Stimulated activated naive B cell treated with anti-CD40 and anti-IgM and Interleukin-4, amounts not matched to agents 10 μg/mL and 1 μg/mL and 100 μg/mL, for 72 hours (primary cell): ENCODE results near the gene MINDY3.
"Not testable (repeated sequence)": the region's sequence is repeated elsewhere in the genome, so short reads cannot be mapped to it uniquely, and the experiment has no call there.

Source experiments
- ATAC-seq, 2 donors: fragments of 150-1000 bp; cut with Tn5 transposase; replicated peaks; 2 replicates each; pipeline ENCODE4 v1.10.0; 2021; ENCODE audit warnings: moderate library complexity in 1 of 2
- DNase-seq: peaks from one replicate; pipeline ENCODE4 v3.0.0; 2021
- H3K27ac Mint-ChIP-seq: one replicate; pipeline ENCODE4 v1.8.0; 2022; ENCODE audit warnings: mild to moderate bottlenecking, mixed read lengths
- H3K27me3 Mint-ChIP-seq, 2 donors: one replicate each; pipeline ENCODE4 v1.8.0; 2022; ENCODE audit warnings: mixed read lengths in 2 of 2
- H3K36me3 Mint-ChIP-seq, 2 donors: one replicate each; pipeline ENCODE4 v1.8.0; 2022; ENCODE audit warnings: mixed read lengths in 2 of 2, mild to moderate bottlenecking in 1 of 2
- H3K4me1 Mint-ChIP-seq, 2 donors: one replicate each; pipeline ENCODE4 v1.8.0; 2022; ENCODE audit warnings: mixed read lengths in 2 of 2, mild to moderate bottlenecking in 1 of 2
- H3K4me3 Mint-ChIP-seq, 2 donors: one replicate each; pipeline ENCODE4 v1.8.0; 2022; ENCODE audit warnings: mild to moderate bottlenecking in 2 of 2, mixed read lengths in 2 of 2, moderate library complexity in 1 of 2
- H3K9me3 Mint-ChIP-seq, 2 donors: one replicate each; pipeline ENCODE4 v1.8.0; 2022; ENCODE audit warnings: mixed read lengths in 2 of 2, mild to moderate bottlenecking in 1 of 2

Gene MINDY3

DNA sequence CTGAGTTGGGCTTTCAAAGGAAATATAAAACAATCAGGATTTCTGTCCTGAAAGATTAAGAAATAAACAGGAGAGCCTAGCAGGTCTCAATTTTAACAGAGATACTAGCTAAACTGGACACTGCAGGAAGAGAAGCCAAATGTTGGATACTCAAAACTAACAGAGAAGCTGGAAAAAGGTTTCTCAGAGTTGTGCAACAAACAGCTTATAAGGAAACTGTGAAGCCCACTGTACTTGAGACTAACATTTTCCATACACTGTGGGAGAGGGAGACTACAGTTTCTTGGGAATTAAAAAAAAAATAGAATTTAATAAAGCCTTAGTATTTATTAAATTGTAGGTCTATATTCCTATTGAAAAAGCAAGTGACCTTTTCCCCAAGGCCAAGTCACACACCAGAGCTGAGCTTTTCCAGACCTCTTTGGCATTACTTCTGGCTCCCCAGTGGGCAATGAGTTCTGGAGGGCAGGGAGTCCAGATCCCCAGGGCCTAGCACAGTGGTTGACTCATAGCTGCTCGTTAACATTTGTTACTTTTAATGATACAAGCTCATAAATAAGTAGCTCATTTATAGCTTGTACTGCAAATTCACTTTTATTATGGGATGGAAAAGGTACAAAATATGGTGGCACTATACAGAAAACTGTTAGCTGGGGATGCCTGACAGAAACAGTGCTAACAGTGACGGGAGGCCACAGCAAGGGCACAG is 68.3 kb downstream of the MINDY3 start:
- DNase-seq, result no peak
- H3K27me3 Mint-ChIP-seq, result no peaks in the 10 kb centered on the region
- no peak overlapping the region for H3K4me3 Mint-ChIP-seq
- no peak for ATAC-seq
- no peak overlapping the region for H3K27ac Mint-ChIP-seq
- H3K9me3 Mint-ChIP-seq, result no peaks in the 10 kb centered on the region
- H3K4me1 Mint-ChIP-seq, result peaks cover 0 to 2% of the 10 kb centered on the region in 2 donors
- peaks cover 33 to 57% of the 10 kb centered on the region in 2 donors for H3K36me3 Mint-ChIP-seq

DNA sequence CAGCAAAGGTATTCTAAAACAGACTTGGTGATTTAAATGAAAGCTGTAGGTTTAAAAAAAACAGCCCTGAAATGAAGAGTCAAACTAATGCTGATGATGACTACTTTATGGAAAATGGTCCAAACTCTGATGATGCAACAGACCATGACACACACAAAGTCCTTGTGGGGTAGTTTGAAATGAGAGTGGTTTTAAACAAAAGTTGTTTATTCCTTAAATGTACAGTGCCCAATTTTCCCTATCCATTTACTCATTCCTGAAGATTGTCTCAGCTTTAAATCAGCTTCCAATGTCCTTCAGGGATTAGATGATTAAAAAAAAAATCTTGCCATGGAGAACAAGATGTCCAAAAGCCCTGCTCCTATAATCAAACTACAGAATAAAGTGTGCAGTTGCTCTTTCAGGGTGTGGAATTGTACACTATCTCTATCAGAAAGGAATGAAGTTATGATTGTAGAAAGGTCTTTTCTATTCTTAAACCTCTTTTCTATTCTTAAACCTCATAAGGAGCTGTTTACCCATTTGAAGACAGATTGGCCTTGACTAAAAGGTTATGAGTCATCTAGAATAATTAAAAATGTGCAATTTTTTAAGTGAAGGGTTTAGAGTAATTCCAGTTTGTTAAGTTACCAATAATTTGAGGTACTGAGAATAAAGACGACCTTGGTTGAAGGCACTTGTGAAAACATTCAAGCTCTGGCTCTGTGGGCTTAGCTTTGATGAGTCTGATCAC is 70.3 kb downstream of the MINDY3 start:
- Mint-ChIP-seq H3K27ac (no peak overlapping the region), H3K36me3 (peaks cover 34 to 56% of the 10 kb centered on the region in 2 donors), H3K27me3 (no peaks in the 10 kb centered on the region), H3K9me3 (no peaks in the 10 kb centered on the region), H3K4me3 (no peak overlapping the region), H3K4me1 (peaks cover 0 to 2% of the 10 kb centered on the region in 2 donors)
- ATAC-seq (no peak), DNase-seq (no peak)

DNA sequence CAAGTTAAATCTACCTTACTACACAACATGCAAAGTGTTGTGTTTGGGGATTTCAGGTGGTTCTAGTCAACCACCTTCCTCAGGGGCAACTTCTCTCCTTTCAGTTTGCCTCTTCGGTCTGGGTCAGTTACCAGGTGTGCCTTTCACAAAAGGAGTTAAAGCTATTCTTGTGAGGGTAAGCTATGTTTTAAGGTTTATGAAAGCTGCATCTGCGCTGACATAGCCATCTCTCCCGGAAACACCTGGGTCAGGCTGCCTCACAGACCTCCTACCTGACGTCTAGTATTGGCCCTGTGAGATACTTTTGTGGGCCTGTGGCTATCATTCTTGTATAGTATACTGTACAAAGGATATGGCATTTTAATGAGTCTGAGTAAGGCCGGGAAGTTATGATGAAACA is 72.9 kb downstream of the MINDY3 start:
- Mint-ChIP-seq H3K27me3 (no peaks in the 10 kb centered on the region), H3K4me3 (no peak overlapping the region), H3K36me3 (peaks cover 35 to 66% of the 10 kb centered on the region in 2 donors), H3K4me1 (peaks cover 0 to 2% of the 10 kb centered on the region in 2 donors), H3K27ac (no peak overlapping the region), H3K9me3 (no peaks in the 10 kb centered on the region)
- ATAC-seq (no peak), DNase-seq (no peak)

DNA sequence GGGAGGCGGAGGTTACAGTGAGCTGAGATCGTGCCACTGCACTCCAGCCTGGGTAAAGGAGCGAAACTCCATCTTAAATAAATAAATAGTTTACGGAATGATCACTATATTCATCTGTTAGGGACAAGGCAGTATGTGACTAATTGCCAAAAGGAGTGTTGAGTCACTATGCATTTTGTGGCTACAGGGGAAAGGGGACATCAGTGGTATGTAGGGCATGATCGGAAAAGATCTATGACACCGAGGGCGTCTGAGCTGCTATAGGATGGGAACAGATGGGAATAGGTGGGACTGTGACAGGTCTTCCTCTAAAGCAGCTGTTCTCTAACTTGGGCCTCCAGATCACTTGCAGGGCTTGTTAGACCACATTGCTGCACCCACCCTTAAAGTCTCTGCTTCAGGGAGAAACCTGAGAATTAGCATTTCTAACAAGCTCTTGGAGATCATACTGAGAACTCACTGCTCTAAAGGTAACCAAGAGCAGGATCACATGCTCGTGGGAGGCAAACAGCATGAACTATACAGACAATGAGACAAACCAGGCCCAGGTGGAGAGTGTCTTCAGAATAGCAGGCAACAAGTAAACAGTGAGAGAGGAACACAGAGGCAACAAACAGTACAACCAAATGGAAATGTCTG is 75.5 kb downstream of the MINDY3 start:
- peaks cover 28 to 59% of the 10 kb centered on the region in 2 donors for H3K36me3 Mint-ChIP-seq
- no peak overlapping the region for H3K27ac Mint-ChIP-seq
- ATAC-seq, result no peak
- H3K4me1 Mint-ChIP-seq, result no peaks in the 10 kb centered on the region
- H3K9me3 Mint-ChIP-seq, result no peaks in the 10 kb centered on the region
- no peaks in the 10 kb centered on the region for H3K27me3 Mint-ChIP-seq
- no peak for DNase-seq
- H3K4me3 Mint-ChIP-seq, result no peak overlapping the region

GRCh38 chr10:15783941-15784636 is 76.2 kb downstream of the MINDY3 start:
- no peak overlapping the region for H3K27ac Mint-ChIP-seq
- peaks cover 31 to 63% of the 10 kb centered on the region in 2 donors for H3K36me3 Mint-ChIP-seq
- DNase-seq (no peak), ATAC-seq (no peak)
- H3K9me3 Mint-ChIP-seq, result no peaks in the 10 kb centered on the region
- no peaks in the 10 kb centered on the region for H3K4me1 Mint-ChIP-seq
- no peak overlapping the region for H3K4me3 Mint-ChIP-seq
- no peaks in the 10 kb centered on the region for H3K27me3 Mint-ChIP-seq

- no peaks in the 10 kb centered on the region for H3K9me3 Mint-ChIP-seq
- H3K4me3 Mint-ChIP-seq, result no peak overlapping the region
- peaks cover 38 to 69% of the 10 kb centered on the region in 2 donors for H3K36me3 Mint-ChIP-seq
- no peak for ATAC-seq
- no peaks in the 10 kb centered on the region for H3K27me3 Mint-ChIP-seq
- H3K27ac Mint-ChIP-seq, result no peak overlapping the region
- no peaks in the 10 kb centered on the region for H3K4me1 Mint-ChIP-seq
- no peak for DNase-seq
These were observed 77.5 kb downstream of the MINDY3 start for GRCh38 chr10:15782851-15783250.

DNA sequence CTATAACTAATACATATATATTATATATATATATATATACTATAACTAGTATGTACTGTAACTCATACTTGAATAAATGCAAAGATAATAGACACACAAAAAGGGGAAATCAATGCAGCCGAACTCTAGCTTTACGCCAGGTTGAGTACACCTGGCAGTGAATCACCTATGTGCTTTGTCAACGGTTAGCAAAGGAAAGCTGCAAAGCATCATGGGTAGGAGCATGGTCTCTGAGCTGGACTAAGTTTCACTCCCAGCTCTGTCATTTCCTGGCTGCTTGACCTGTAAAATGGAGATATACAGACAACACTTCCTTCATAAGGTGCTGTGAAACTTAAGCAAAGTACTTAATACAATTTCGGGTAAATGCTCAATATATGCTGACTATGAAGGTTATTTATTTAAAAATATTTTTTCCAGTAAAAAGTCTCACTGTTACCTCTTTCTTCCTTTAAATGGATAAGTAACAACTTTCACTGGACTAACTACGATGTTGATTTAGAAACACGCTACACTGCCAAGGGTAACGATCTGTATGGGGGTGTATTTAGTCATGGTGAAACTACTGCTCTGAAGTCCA is 78.8 kb downstream of the MINDY3 start:
- Mint-ChIP-seq H3K36me3 (peaks cover 43 to 74% of the 10 kb centered on the region in 2 donors), H3K4me3 (no peak overlapping the region), H3K27ac (no peak overlapping the region), H3K4me1 (no peaks in the 10 kb centered on the region), H3K9me3 (peaks cover 0 to 2% of the 10 kb centered on the region in 2 donors), H3K27me3 (no peaks in the 10 kb centered on the region)
- no peak for DNase-seq
- ATAC-seq, result no peak

GRCh38 chr10:15780353-15781135 is 79.8 kb downstream of the MINDY3 start:
- Mint-ChIP-seq H3K4me1 (no peaks in the 10 kb centered on the region), H3K9me3 (peaks cover 6 to 9% of the 10 kb centered on the region in 2 donors), H3K27me3 (no peaks in the 10 kb centered on the region), H3K36me3 (peaks cover 48 to 76% of the 10 kb centered on the region in 2 donors), H3K27ac (no peak overlapping the region), H3K4me3 (no peak overlapping the region)
- no peak for ATAC-seq
- no peak for DNase-seq

GRCh38 chr10:15775513-15775912 is 84.8 kb downstream of the MINDY3 start:
- Mint-ChIP-seq H3K36me3 (peaks cover 50 to 72% of the 10 kb centered on the region in 2 donors), H3K27me3 (no peaks in the 10 kb centered on the region), H3K4me3 (no peak overlapping the region), H3K9me3 (peaks cover 10 to 11% of the 10 kb centered on the region in 2 donors), H3K4me1 (no peaks in the 10 kb centered on the region), H3K27ac (no peak overlapping the region)
- DNase-seq, result no peak
- ATAC-seq, result no peak

DNA sequence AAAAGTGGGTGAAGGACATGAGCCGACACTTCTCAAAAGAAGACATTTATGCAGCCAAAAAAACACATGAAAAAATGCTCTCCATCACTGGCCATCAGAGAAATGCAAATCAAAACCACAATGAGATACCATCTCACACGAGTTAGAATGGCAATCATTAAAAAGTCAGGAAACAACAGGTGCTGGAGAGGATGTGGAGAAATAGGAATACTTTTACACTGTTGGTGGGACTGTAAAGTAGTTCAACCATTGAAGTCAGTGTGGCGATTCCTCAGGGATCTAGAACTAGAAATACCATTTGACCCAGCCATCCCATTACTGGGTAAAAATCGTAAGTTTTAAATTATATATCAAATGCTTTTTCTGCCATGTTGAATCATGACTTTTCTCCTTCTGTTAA is 85.8 kb downstream of the MINDY3 start:
- H3K27me3 Mint-ChIP-seq, ATAC-seq, DNase-seq, H3K27ac Mint-ChIP-seq, H3K4me3 Mint-ChIP-seq, H3K4me1 Mint-ChIP-seq: not testable (repeated sequence)
- H3K36me3 Mint-ChIP-seq, result peaks cover 52 to 75% of the 10 kb centered on the region in 2 donors
- peaks cover 10 to 11% of the 10 kb centered on the region in 2 donors for H3K9me3 Mint-ChIP-seq

DNA sequence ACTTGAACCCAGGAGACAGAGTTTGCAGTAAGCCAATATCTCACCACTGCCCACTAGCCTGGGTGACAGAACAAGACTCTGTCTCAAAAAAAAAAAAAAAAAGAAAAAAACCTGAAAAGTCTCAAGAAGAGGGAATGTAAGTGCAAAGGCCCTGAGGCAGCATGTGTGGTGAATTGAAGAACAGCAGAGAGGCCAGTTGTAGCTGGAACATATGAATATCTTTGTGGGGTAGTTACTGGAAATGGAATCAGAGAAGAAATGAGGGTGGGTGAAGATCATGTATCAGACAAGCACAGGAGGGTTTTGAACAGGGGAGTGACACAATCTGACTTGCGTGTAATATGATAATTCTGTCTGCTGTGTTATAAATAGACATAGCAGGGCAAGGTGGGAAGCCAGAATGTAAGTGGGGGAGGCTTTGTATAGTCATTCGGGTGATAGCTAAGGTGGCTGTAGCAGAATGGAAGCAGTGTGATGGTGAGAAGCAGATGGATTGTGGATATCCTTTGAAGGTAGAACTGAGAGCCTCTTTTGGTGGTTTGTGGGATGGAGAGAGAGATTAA is 95.3 kb downstream of the MINDY3 start:
- Mint-ChIP-seq H3K9me3 (peaks cover 7% of the 10 kb centered on the region in 2 donors), H3K36me3 (peaks cover 10 to 27% of the 10 kb centered on the region in 2 donors), H3K27me3 (no peaks in the 10 kb centered on the region), H3K4me3 (no peak overlapping the region), H3K4me1 (no peaks in the 10 kb centered on the region), H3K27ac (no peak overlapping the region)
- ATAC-seq (no peak), DNase-seq (no peak)

DNA sequence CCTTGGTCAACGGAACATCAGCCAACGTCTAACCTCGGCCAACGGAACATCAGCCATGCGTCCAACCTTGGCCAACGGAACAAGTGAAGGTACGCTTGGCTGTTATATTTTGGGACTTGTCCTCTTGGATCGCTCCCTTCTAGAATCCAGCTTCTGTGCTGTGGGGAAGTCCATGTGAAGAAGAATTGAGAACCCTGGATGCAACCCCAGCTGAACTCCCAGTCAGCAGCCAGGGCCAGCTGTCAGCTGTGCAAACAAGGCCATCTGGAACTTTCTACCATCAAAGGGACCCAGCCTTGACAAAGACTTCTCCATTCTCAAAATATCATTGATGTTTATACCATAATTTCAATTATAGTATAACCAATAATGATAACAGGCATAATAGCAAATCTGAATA is 97.3 kb downstream of the MINDY3 start:
- H3K27ac Mint-ChIP-seq, result no peak overlapping the region
- DNase-seq (no peak), ATAC-seq (no peak)
- peaks cover 0 to 3% of the 10 kb centered on the region in 2 donors for H3K27me3 Mint-ChIP-seq
- H3K4me1 Mint-ChIP-seq, result no peaks in the 10 kb centered on the region
- H3K9me3 Mint-ChIP-seq, result peaks cover 7% of the 10 kb centered on the region in 2 donors
- H3K36me3 Mint-ChIP-seq, result peaks cover 0 to 18% of the 10 kb centered on the region in 2 donors
- H3K4me3 Mint-ChIP-seq, result no peak overlapping the region

GRCh38 chr10:15762239-15762638 is 98.1 kb downstream of the MINDY3 start:
- H3K27me3 Mint-ChIP-seq, DNase-seq, H3K27ac Mint-ChIP-seq, H3K4me1 Mint-ChIP-seq, H3K9me3 Mint-ChIP-seq, ATAC-seq, H3K4me3 Mint-ChIP-seq: not testable (repeated sequence)
- peaks cover 0 to 15% of the 10 kb centered on the region in 2 donors for H3K36me3 Mint-ChIP-seq
